Activated CD8-positive, alpha-beta memory T cell treated with anti-CD3 and anti-CD28 coated beads for 48 hours (primary cell): ENCODE data around the gene IL22RA1.

Experiments used
- DNase-seq, 3 experiments: peaks; one replicate each; pipeline ENCODE4 v3.0.0-alpha.2; 2020; ENCODE audit warnings: low read depth in 2 of 3, low spot score in 2 of 3

IL22RA1 gene

DNA sequence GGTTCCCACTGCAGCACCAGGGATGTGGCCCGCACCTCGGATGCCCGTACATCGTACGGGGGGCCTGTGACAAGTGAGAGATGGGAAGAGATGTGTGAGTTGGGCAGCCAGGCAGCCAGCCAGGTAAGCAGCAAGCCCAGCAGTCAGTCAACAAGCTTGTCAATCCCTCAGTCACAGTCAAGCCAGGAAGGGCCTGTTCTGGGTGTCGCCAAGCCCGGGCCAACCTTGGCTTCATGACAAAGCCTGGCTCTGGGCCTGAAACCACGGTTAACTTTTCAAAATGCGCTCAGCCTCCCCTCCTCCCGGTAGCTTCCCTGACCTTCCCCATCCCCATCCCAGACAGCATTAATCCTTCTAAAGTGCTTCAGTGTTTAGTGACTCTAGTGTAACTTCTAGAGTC lies 62.8 kb downstream of the IL22RA1 start:
- DNase-seq, result no peak

DNA sequence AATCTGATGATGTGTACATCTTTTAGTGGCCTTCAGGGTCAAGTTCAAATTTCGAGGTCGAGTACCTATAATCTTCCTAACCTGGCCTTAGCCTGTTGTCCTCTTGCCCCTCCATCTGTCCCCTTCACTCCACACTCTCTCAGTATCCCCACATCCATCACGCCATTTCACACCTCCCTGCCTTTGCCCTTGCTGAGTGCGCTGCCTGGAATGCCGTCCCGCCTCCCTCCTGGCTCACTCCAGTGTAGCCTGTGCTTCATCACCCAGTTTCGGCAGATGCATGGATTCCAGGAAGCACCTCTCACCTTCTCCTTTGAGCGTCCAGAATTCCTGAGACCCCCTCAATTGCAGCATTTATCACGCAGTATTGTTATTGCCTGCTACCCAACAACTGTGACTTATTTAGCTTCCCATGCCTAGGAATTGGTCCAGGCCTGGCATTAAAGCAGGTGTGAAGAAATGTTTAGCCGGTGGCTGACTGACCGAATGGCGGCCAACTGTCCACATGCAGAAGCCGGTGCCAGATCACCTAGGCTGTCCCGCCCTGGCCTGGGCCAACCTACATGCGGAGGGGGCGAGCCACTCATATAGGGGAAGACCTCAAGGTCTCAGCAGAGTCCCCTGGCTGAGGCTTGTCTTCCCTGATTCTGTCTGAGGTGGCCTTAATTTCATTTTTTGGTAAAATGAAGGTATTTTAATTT lies 65.5 kb downstream of the IL22RA1 start:
- DNase-seq, result no peak

DNA sequence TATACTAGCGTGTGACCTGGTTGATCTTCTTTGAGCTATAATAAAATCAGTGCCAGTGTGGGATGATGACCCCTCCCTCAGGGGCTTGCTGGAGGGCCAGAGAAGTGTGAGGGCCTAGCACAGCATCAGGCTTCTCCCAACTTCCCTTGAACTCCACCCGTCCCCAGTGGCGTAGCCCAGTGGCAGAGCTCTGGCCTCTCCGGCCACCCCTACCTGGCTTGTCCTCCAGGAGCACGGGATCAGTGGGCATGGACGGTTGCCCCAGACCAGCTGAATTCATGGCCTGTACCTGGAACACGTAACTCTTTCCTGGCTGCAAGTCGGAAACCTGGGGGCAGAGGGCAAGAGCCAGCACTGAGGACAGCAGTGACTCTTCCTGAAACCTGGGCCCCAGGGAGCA lies 67.0 kb downstream of the IL22RA1 start:
- no peak for DNase-seq

DNA sequence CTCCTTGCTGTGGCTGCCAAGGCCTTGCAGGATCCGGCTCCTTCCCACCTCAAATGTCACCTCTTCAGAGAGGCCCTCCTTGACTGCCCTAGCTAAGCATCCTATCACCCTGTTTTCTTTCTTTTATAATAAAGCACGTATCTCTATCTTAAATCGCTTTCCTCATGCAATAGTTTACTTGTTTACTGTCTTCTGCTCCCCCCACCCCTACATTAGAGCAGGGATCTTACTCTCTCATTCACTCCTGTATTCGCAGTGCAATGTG lies 67.4 kb downstream of the IL22RA1 start:
- no peak for DNase-seq

DNA sequence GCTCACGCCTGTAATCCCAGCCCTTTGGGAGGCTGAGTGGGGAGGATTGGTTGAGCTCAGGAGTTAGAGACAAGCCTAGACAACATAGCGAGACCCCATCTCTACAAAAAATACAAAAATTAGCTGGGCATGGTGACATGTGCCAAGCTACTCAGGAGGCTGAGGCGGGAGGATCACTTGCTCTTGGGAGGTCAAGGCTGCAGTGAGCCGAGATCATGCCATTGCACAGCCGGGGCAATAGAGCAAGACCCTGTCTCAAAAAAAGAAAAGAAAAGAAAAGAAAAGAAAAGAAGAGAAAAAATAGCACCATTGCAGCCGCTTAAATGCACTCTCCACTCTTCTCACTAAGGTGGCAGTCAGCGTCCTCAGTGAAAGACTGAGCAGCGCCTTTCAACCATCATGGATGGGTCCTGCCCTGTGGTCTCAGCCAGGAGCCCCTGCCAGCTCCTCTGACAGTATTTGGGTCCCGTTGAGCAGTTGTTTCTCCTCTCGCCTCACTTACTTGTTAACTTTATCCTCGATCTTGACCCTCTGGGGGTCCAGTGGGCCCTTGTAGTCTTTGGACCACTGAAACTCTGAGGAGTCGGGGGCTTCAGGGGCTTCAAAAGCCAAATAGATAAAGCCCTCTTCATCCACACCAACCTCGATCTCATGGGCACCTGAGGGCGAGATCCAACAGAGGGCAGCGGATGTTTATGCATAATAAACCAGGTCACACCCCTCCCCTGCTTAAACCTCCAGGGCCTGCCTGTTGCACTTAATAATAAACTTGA lies 67.9 kb downstream of the IL22RA1 start:
- no peak for DNase-seq

DNA sequence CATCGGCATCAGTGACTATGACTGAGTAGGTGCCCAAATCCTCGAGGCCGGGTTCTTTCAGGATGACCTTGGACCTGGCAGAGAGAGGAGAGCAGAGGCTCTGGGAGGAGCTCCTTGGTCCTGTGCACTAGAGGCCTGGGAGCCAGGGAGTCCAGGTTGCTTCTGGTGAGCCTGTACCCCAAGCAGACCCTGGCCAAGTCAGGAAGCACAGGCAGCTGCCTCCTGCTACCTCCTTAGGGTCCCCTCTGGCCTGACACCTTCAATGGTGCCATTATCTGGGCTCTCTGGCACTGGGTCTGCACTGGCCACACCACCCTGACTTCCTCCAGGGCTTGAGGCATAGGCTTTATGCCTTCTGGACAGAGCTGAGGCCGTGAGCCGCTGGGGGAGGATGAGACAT lies 68.7 kb downstream of the IL22RA1 start:
- DNase-seq, result no peak

DNA sequence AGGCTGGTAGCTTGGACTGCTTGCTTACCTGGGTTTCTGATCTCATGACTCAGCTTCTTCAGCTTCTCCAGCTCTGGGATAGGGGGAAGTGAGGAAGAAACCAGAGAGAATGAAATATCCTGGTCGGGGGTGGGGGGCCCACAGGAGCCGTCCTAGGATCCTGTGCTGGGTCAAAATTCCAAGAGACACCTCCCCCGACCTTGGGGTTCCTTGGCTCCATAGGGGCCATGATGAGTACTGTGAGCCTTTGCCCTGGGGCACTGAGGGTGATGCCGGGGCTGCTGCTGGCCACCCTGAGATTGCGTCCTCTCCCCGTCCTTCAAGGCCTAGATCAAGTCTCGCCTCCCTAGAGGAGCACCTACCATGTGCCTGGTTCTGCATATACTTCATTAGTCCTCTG lies 71.0 kb downstream of the IL22RA1 start:
- DNase-seq, result no peak

DNA sequence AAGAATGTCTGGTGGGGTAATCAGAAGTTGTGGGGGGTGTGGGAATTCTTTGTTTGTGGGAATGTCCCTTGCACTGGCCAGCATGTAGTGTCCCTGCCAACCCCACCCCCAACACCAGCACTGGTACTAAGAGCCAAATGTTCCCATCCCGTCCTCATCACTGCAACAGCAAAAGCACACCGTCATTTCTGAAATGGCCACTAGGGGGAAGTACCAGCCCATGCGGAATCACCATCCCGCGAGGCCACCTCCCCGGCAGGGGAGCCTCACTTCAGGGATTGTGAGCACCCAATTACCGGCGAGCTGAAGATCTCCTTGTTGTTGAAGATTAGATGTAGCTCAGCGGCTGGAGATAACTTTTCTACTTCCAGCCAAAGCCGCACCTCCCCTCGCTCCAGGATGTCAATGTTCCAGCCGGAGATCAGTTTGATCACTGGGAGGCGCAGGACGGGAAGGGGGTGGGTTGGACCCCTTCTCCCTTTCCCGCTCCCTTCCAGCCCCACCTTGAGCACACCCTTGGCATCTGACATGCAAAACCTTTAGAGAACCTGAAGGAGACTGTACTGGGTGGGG lies 72.0 kb downstream of the IL22RA1 start:
- DNase-seq, result peak; percentile 37 to 68 (median 46)

DNA sequence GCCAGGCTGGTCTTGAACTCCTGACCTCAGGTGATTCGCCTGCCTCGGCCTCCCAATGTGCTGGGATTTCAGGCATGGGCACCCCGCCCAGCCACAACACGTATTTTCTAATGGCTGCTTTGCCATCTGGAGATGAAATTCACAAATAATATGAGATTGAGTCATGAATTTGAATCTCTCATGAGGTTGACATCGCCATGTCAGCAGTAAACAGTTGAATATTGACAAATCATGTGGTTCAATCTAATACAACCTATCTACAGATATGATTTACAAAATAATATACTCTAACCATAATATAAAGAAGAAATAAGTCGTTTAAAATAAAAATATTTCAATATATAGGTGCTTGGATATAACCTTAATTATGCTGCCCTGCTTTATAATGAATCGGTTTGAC lies 73.1 kb downstream of the IL22RA1 start:
- no peak for DNase-seq
